Measurements from ENCODE around the gene SPOCK2. TPM values are rescaled to one million over a fixed set of nuclear protein-coding genes. Genes with fewer than 3 reads are reported as not detected.

The SPOCK2 gene
- total and polyA plus RNA-seq, 10 of the 15 experiments (the other 5 are each of a cell fraction or from before 2014, with no cell fraction given) = 0.02 to 1.5 (median 0.58) TPM

GRCh38 chr10:72048450-72049124 is 39.8 kb downstream of the SPOCK2 start (continued):
- TF ChIP-seq SREBF2 (IDR thresholded peaks at IDR 0.05; ENCODE audit: low read length) (no peak), RELB (IDR thresholded peaks at IDR 0.05; ENCODE audit: low read depth) (peak; percentile 21; the same call in 1 of the 2 replicates), HDGF (IDR thresholded peaks at IDR 0.05) (no peak), MAX (IDR thresholded peaks at IDR 0.05; ENCODE audit: low read depth, low read length) (no peak), ATF7 (IDR thresholded peaks at IDR 0.05; ENCODE audit: low read depth) (peak; percentile 48; the same call in 1 of the 2 replicates), HDAC6 (IDR thresholded peaks at IDR 0.05; ENCODE audit: unreplicated experiment) (no peak), RBBP5 (conservative IDR thresholded peaks at IDR 0.05) (no peak), MYC (IDR thresholded peaks at IDR 0.05; ENCODE audit: insufficient read depth, insufficient read length, insufficient replicate concordance, low read length, severe bottlenecking) (no peak), SUZ12 (IDR thresholded peaks at IDR 0.05; ENCODE audit: unreplicated experiment) (no peak), SRF (IDR thresholded peaks at IDR 0.05; ENCODE audit: low read depth in 2 of 2, low read length in 2 of 2) (no peak), BRCA1 (IDR thresholded peaks at IDR 0.05; ENCODE audit: low read depth, low read length) (no peak), ZZZ3 (IDR thresholded peaks at IDR 0.05; ENCODE audit: control insufficient read depth, insufficient read length, low read depth) (no peak), STAT1 (conservative IDR thresholded peaks at IDR 0.05) (no peak), CBX5 (IDR thresholded peaks at IDR 0.05; ENCODE audit: low read depth) (no peak), IKZF1 (conservative IDR thresholded peaks at IDR 0.05) (no peak; the same call in 1 of the 2 replicates), BCLAF1 (IDR thresholded peaks at IDR 0.05) (no peak), MLLT1 (IDR thresholded peaks at IDR 0.05) (no peak), E4F1 (IDR thresholded peaks at IDR 0.05; ENCODE audit: borderline replicate concordance, partially characterized antibody) (no peak), SKIL (IDR thresholded peaks at IDR 0.05; ENCODE audit: low read depth, poor library complexity, severe bottlenecking) (peak; percentile 48)

Data from GM12878 (cell line).